Glutamatergic neuron (in vitro differentiated cells): Measurements from ENCODE around the gene LRRK1. TPM values are rescaled to one million over a fixed set of nuclear protein-coding genes. Genes with fewer than 3 reads are reported as not detected.
A peak's percentile ranks its signal among the peaks of the same experiment; 100 is the strongest.

ENCODE experiments used
- DNase-seq: peaks from one replicate; pipeline ENCODE4 v3.0.0; 2022
- H3K27ac Mint-ChIP-seq: one replicate; pipeline ENCODE4 v1.8.0; 2020; ENCODE audit warnings: mild to moderate bottlenecking, mixed read lengths, inconsistent platforms; ENCODE audit not compliant: unreplicated experiment
- H3K27me3 Mint-ChIP-seq: one replicate; pipeline ENCODE4 v1.8.0; 2020; ENCODE audit warnings: mild to moderate bottlenecking, moderate library complexity, mixed read lengths, inconsistent platforms; ENCODE audit not compliant: unreplicated experiment
- H3K36me3 Mint-ChIP-seq: one replicate; pipeline ENCODE4 v1.8.0; 2020; ENCODE audit warnings: mild to moderate bottlenecking, mixed read lengths, inconsistent platforms; ENCODE audit not compliant: unreplicated experiment
- H3K4me1 Mint-ChIP-seq: one replicate; pipeline ENCODE4 v1.8.0; 2020; ENCODE audit warnings: mild to moderate bottlenecking, low read depth, mixed read lengths, inconsistent platforms; ENCODE audit not compliant: unreplicated experiment
- H3K4me3 Mint-ChIP-seq: one replicate; pipeline ENCODE4 v1.8.0; 2020; ENCODE audit warnings: mild to moderate bottlenecking, mixed read lengths, inconsistent platforms; ENCODE audit not compliant: unreplicated experiment
- H3K9me3 Mint-ChIP-seq: one replicate; pipeline ENCODE4 v1.8.0; 2020; ENCODE audit warnings: mild to moderate bottlenecking, moderate library complexity, mixed read lengths, inconsistent platforms; ENCODE audit not compliant: unreplicated experiment
- CTCF ChIP-seq: fragments of 200-600 bp; sonication (generic); IDR thresholded peaks from one replicate; pipeline ENCODE4 v1.5.0; 2021; ENCODE audit not compliant: partially characterized antibody, unreplicated experiment
- total RNA-seq: library from RNA; stranded (reverse); fragmentation: NEBNext Ultra II Directional; extraction: Animal tissue kit (Norgen Biotek cat#: 25700); gene quantifications from one replicate; pipeline ENCODE4 v1.2.1, GENCODE V29; 2021; ENCODE audit not compliant: unreplicated experiment

Gene LRRK1
- total RNA-seq, 1 donor from 2014 or later, result 1.5 TPM

DNA sequence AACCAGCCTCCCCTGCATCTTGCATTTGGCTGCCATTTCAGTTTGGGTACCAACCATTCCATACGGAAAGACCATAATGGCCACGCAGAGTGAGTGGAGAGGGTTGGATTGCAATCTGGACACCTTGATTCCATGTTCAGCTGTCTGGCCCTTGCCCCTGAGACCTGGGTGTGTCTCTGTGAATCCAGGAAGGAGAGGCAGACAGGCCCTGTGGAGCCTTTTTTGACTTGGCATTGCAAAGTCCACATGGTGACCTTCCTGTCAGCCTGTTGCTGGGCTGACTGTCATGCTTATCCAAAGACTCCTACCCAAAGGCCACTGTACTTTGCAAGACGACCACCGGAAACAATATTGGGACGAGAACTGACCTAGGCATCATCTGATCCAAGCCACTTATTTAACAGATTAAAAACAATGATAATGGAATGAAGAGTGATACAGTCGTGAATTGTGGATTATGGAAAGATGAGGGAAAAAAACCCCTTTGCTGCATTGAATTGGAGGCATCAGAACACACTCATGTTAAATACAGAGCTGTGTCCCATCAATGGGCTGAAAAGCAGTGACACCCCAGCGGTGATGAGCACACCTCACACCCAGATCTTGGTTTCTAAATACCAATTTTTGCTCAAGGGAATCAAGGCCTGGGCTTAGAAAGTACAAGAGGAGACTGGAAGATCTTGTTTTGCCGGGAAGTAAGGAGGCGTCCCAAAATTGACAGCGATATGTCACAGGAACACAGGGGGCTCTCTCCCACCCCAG, 86.0 kb downstream of the LRRK1 start:
- peaks cover 3% of the 10 kb centered on the region for H3K27me3 Mint-ChIP-seq
- H3K4me1 Mint-ChIP-seq, result peaks cover 2% of the 10 kb centered on the region
- H3K27ac Mint-ChIP-seq, result no peak overlapping the region
- H3K36me3 Mint-ChIP-seq, result peaks cover 9% of the 10 kb centered on the region
- no peak for DNase-seq
- no peak overlapping the region for H3K4me3 Mint-ChIP-seq
- TF ChIP-seq CTCF, result no peak
- H3K9me3 Mint-ChIP-seq, result peaks cover 7% of the 10 kb centered on the region

GRCh38 chr15:101006931-101007691, 88.0 kb downstream of the LRRK1 start:
- peaks cover 2% of the 10 kb centered on the region for H3K4me1 Mint-ChIP-seq
- peak; percentile 80 for DNase-seq
- H3K9me3 Mint-ChIP-seq, result peaks cover 10% of the 10 kb centered on the region
- H3K27me3 Mint-ChIP-seq, result peaks cover 4% of the 10 kb centered on the region
- TF ChIP-seq CTCF, result peak; percentile 81
- no peak overlapping the region for H3K27ac Mint-ChIP-seq
- H3K36me3 Mint-ChIP-seq, result peaks cover 9% of the 10 kb centered on the region
- H3K4me3 Mint-ChIP-seq, result no peak overlapping the region

DNA sequence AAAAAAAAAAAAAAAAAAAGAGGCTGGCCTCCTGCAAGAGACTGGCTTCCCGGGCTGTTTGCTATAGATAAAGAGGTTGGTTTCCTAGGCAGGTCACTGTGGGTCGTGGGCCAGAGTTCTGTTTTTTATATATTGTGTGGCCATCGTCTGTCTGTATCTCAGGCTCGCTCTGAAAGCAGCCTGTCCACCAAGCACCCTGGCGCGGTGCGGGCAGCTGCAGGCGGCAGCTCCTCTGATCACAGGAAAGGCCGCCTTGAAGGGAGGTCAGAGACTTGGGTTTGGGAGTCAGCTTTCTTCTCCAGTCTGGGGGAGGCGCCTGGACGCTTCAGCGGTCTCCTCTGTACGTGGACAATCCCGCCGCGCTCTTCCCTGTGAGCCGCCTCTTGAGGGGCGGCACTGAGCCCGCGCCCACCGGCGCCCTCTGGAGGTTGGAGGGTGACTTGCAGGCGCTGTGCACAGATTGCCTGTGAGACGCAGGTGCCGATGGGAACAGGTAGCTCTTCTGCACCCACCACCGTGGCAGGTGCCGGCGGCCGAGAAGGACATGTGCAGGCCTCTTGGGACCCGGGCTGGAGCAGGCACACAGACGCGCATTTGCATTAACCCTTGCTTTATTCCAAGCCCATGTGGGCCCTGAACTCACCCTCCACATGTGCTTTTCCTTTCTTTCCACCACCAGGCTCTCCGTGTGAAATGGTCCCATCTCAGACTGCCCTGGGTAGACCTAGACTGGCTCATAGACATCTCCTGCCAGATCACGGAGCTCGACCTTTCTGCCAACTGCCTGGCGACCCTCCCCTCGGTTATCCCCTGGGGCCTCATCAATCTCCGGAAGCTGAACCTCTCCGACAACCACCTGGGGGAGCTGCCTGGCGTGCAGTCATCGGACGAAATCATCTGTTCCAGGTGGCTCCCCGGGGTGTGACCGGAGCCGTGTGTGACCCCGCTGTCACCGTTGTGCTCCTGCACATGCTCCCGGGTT, 89.3 kb downstream of the LRRK1 start:
- DNase-seq, result peak; percentile 89
- H3K27me3 Mint-ChIP-seq, result peaks cover 5% of the 10 kb centered on the region
- no peak overlapping the region for H3K27ac Mint-ChIP-seq
- peak overlapping the region; percentile 83 for H3K4me3 Mint-ChIP-seq
- peaks cover 7% of the 10 kb centered on the region for H3K9me3 Mint-ChIP-seq
- peaks cover 9% of the 10 kb centered on the region for H3K36me3 Mint-ChIP-seq
- H3K4me1 Mint-ChIP-seq, result peaks cover 2% of the 10 kb centered on the region
- TF ChIP-seq CTCF, result peak; percentile 99

GRCh38 chr15:101009176-101009575, 90.0 kb downstream of the LRRK1 start:
- H3K27me3 Mint-ChIP-seq, result peaks cover 5% of the 10 kb centered on the region
- no peak overlapping the region for H3K27ac Mint-ChIP-seq
- peak overlapping the region; percentile 14 for H3K4me3 Mint-ChIP-seq
- H3K36me3 Mint-ChIP-seq, result peaks cover 9% of the 10 kb centered on the region
- peaks cover 7% of the 10 kb centered on the region for H3K9me3 Mint-ChIP-seq
- no peak for DNase-seq
- TF ChIP-seq CTCF, result no peak
- peaks cover 8% of the 10 kb centered on the region for H3K4me1 Mint-ChIP-seq
